ENCODE measurements around the gene IFNA7.

Gene IFNA7

DNA sequence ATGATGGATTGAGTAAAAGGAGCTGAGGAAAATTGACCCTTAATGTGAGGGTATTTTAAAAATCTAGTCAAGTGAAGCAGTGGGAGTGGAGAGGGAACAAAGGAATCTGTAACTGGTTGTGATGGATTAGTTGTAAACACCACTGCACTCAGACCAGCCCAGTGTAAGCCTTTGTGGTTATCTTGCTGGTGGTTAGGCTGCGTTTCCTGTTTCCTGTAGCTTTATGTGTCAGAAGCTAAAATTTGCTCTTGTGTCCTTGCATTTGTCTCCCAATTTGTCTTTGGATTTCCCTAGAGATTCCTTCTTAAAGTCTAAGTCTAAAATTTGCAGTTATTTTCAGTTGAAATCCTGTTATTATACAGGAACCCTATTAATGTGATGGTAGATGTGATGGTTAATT, 41.8 kb downstream of the IFNA7 start:
- TF ChIP-seq, protein P1, sequence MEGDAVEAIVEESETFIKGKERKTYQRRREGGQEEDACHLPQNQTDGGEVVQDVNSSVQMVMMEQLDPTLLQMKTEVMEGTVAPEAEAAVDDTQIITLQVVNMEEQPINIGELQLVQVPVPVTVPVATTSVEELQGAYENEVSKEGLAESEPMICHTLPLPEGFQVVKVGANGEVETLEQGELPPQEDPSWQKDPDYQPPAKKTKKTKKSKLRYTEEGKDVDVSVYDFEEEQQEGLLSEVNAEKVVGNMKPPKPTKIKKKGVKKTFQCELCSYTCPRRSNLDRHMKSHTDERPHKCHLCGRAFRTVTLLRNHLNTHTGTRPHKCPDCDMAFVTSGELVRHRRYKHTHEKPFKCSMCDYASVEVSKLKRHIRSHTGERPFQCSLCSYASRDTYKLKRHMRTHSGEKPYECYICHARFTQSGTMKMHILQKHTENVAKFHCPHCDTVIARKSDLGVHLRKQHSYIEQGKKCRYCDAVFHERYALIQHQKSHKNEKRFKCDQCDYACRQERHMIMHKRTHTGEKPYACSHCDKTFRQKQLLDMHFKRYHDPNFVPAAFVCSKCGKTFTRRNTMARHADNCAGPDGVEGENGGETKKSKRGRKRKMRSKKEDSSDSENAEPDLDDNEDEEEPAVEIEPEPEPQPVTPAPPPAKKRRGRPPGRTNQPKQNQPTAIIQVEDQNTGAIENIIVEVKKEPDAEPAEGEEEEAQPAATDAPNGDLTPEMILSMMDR (IDR thresholded peaks at IDR 0.05; ENCODE audit: insufficient read depth, low read length, poor library complexity, severe bottlenecking), result no peak
- H3K36me3 ChIP-seq (ENCODE audit: control insufficient read depth, insufficient read depth, low read length), result no peaks in the 10 kb centered on the region
- no peak overlapping the region for H3K4me3 ChIP-seq (replicated peaks; ENCODE audit: low read depth, low read length)
- H3K27me3 ChIP-seq (replicated peaks; ENCODE audit: control insufficient read depth, insufficient read depth, low read length), result no peaks in the 10 kb centered on the region
- DNase-seq (ENCODE audit: extremely low read depth, insufficient read length), result no peak

DNA sequence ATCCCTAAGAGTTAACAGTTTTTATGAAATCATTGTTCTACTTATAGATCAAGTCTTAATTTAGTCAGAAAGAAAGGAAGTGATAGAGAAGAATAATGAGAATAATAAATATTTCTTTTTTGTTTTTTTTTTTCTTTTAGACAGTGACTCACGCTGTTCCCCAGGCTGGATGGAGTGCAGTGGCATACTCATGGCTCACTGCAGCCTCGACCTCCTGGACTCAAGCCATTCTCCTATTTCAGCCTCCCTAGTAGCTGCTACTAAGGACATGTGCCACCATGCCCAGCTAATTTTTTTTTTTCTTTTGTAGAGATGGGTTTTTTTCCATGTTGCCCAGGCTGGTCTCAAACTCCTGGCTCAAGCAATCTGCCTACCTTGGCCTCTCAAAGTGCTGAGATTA, 46.5 kb downstream of the IFNA7 start:
- Histone ChIP-seq H3K4me3 (replicated peaks; ENCODE audit: low read depth, low read length) (no peak overlapping the region), H3K27me3 (replicated peaks; ENCODE audit: control insufficient read depth, insufficient read depth, low read length) (no peaks in the 10 kb centered on the region), H3K36me3 (ENCODE audit: control insufficient read depth, insufficient read depth, low read length) (no peaks in the 10 kb centered on the region)
- TF ChIP-seq, protein P1 (IDR thresholded peaks at IDR 0.05; ENCODE audit: insufficient read depth, low read length, poor library complexity, severe bottlenecking), result no peak
- DNase-seq (ENCODE audit: extremely low read depth, insufficient read length), result no peak

DNA sequence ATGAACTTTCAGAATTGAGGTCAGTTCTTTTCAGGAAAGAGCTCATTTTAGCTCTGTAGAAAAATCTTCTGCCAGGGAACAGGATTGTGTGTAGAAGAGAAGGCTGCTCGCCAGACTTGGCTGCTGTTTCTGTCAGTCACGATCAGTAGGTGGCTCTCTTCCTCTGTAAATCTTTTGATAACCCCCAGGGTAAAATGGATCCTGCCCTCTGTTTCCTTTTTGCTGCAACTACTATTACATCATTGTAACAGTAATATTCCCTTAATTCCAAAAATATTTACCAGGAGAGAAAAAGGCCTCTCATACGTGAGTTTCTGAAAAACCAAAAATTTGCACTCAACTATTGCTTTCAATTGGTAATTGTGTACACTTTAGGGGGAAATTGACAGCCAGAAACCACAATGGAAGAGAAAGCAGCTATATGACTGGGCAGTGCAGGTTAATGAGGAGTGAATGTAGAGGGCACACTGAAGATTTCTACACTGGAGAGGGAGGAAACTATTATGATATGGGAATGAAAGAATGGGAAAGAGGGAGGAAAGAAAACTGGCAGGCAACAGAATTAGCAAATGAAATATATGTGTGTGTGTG, 47.9 kb downstream of the IFNA7 start:
- Histone ChIP-seq H3K27me3 (replicated peaks; ENCODE audit: control insufficient read depth, insufficient read depth, low read length) (no peaks in the 10 kb centered on the region), H3K36me3 (ENCODE audit: control insufficient read depth, insufficient read depth, low read length) (no peaks in the 10 kb centered on the region), H3K4me3 (replicated peaks; ENCODE audit: low read depth, low read length) (no peak overlapping the region)
- TF ChIP-seq, protein P1 (IDR thresholded peaks at IDR 0.05; ENCODE audit: insufficient read depth, low read length, poor library complexity, severe bottlenecking), result peak; percentile 44
- no peak for DNase-seq (ENCODE audit: extremely low read depth, insufficient read length)

DNA sequence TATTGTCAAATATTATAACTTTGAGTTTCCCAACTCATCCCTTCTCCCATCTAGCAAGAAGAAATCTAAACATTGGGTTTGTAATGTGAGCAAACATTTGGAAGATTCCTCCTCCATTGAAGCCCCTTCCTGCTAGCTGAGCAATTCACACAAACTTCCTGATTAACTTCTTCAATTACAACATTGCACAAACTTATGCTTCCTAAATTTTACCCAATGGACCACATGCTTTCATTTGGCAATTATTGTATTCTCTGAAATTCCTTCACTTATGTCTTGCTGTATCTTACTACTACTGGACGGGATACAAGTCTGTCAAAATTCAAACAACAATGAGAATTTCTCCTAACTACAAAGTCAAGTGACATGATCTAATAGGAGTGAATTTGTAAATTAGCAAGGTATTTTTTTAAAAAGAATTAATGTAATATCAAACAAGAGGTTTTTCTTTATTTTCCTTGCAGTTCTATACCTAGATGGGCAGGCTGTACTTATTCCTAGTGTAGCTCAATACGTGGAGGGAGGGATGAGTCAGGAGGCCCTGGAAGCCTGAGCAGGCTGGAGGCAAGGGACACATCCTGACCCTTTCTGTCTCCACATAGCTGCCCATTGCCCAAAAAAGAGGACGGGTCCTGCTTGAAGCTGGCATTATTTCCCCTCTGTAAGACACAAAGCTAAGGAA, 48.5 kb downstream of the IFNA7 start:
- DNase-seq (ENCODE audit: extremely low read depth, insufficient read length), result no peak
- Histone ChIP-seq H3K4me3 (replicated peaks; ENCODE audit: low read depth, low read length) (no peak overlapping the region), H3K27me3 (replicated peaks; ENCODE audit: control insufficient read depth, insufficient read depth, low read length) (no peaks in the 10 kb centered on the region), H3K36me3 (ENCODE audit: control insufficient read depth, insufficient read depth, low read length) (no peaks in the 10 kb centered on the region)
- TF ChIP-seq, protein P1 (IDR thresholded peaks at IDR 0.05; ENCODE audit: insufficient read depth, low read length, poor library complexity, severe bottlenecking), result no peak
